Left forelimb (tissue), 1 donor: ENCODE data around the gene DOCK3.

ENCODE experiments used
- DNase-seq: peaks from one replicate; pipeline ENCODE4 v3.0.0-alpha.2; 2018; ENCODE audit warnings: low spot score

Gene DOCK3

DNA sequence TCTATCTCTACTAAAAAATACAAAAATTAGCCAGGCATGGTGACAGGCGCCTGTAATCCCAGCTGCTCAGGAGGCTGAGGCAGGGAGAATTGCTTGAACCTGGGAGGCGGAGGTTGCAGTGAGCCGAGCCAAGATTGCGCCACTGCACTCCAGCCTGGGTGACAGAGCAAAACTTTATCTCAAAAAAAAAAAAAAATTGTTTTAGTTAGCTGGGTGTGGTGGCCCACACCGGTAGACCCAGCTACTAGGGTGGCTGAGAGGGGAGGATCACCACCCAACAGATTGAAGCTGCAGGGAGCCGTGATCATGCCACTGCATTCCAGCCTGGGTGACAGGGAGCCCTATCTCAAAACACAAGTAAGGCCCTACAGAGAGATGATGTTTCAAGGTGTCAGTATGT lies 712.6 kb downstream of the DOCK3 start:
- peak; percentile 23 for DNase-seq

DNA sequence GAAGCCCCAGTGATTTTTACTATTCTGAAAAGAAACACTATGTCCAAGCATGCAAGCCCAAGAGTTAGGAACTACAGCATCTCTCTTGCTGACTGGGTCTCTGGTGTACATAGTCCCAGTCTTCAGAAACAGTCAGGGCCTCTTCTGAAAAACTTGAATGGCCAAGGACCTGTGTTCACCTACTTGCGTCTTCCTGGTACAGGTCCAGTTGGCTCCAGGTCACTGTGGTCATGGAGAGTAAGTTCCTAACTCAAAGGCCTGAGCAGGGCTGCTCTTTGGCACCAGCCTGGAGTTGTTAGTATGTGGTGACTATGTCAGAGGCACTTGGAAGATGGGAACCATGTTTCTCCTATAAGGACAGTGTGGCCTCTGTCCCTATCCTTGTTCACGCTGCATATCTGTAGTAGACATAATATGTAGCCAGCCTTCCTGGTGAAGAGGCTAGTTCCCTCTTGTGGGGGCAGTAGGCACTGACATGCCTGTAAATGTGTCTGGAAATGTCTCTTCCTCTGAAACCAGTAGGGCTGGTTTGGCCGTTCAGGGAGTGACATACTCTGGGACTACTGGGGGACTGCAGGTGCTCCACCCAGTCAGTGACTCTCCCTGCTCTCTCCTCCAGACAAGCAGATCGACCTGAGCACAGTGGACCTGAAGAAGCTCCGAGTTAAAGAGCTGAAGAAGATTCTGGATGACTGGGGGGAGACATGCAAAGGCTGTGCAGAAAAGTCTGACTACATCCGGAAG lies 713.7 kb downstream of the DOCK3 start:
- DNase-seq = peak; percentile 56

DNA sequence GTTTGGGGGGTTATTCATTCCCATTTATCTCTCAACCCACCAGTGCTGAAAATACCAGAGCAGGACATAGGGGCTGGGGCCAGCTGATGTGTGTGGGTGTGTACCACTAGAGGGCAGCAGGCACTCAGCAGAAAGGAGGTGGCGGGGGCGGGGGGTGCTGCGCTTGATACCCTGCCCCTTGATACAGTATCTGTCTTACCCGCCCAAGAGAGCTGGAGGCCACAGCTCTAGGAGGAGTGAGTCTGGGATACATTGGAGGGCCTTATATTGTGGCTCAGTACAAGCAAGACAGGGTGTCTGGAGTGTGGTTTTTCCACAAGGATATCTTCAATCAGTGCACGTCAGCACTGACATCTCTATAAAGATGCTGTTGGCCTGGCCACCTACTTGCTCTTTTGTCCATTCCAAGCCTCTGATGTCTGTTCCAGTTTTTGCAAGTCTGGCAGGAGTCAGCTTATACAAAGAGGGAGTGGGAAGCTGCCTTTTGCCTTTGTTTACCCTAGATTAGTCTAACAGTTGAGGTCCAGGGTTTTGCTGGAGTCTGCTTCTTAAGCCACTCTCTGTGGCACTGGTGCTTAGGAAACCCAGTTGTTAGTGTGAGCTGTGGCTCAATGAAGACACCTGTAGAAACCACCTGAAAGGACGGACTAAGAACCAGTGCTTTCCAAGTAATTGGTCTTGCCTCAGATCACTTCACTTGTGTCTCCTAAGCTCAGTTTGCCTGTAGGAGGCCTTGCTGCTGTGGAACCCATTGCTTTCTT lies 714.9 kb downstream of the DOCK3 start:
- DNase-seq = peak; percentile 68

DNA sequence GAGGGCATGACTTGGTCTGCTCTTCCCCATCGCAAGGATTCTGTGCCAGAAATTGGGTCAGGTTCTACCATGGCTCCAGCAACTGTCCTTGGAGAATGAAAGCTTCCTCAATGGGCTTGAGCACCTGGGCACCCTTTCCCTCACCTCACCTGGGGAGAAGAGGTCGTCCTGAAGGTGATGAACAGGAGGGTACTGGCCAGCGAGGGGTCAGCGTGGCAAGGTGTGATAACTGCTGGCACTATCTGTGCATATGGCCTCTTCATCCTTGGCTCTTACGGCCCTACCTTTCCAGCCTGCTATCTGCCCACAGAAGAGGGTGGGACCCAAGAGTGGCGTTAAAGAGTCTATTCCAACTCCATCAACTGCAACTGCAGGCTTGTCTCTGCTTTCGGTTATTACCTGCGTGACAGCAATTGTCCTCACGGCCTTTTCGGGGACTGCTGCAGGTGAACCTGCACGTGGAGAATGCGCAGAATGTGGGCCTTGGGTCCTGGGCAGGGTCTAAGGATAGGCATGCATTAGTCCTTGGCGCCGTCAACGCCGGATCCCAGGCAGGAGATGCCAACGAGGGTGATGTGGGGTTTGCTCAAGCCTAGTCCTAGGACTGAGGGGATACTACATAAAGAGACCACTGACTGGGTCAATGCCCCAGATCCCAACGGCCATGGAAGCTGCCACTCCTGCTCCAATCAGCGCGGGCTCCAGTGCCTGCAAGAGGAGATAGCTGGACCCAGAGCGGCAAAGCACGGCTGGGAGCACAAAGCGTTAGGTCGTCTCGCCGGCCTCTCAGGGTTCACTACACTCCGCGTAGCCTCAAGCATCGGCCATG lies 715.7 kb downstream of the DOCK3 start:
- DNase-seq = no peak

DNA sequence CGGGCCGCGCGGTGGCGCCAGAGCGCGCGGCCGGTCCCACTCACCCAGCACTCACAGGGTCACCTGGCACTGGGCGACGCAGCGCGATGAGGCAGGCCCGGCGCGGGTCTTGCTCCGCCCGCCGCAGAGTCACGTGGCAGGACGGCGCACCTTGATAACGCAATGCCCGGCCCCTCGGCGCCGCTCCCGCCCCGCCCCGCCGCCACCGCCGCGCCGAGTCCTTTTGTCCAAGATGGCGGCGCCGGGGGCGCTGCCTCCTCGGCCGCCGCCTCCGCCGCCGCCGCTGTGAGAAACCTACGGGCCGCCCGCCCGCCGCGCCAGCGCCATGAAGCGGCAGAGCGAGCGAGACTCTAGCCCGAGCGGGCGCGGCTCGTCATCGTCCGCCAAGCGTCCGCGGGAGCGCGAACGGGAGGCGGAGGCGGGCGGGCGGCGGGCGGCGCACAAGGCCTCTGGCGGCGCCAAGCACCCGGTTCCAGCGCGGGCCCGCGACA lies 716.4 kb downstream of the DOCK3 start, which contains the start of gene RBM15B:
Gene RBM15B (plus strand): TSS at position 211 of the 491 bp plus-strand sequence. CDS start 115 bp downstream, at position 326.
- peak; percentile 99 for DNase-seq

DNA sequence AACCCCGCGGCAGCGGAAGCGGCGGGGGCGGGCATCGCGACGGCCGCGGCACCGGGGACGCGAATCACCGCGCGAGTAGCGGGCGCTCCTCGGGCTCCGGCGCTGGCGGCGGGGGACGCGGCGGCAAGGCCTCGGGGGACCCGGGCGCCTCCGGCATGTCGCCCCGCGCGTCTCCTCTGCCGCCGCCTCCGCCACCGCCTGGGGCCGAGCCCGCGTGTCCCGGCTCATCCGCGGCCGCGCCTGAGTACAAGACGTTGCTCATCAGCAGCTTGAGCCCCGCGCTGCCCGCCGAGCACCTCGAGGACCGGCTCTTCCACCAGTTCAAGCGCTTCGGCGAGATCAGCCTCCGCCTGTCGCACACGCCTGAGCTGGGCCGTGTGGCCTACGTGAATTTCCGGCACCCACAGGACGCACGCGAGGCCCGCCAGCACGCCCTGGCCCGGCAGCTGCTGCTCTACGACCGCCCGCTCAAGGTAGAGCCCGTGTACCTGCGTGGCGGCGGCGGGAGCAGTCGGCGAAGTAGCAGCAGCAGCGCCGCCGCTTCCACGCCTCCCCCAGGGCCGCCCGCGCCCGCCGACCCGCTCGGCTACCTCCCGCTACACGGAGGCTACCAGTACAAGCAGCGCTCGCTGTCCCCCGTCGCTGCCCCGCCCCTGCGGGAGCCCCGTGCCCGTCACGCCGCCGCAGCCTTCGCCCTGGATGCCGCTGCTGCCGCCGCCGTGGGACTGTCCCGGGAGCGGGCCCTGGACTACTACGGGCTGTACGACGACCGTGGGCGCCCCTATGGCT lies 717.0 kb downstream of the DOCK3 start:
- DNase-seq = no peak

DNA sequence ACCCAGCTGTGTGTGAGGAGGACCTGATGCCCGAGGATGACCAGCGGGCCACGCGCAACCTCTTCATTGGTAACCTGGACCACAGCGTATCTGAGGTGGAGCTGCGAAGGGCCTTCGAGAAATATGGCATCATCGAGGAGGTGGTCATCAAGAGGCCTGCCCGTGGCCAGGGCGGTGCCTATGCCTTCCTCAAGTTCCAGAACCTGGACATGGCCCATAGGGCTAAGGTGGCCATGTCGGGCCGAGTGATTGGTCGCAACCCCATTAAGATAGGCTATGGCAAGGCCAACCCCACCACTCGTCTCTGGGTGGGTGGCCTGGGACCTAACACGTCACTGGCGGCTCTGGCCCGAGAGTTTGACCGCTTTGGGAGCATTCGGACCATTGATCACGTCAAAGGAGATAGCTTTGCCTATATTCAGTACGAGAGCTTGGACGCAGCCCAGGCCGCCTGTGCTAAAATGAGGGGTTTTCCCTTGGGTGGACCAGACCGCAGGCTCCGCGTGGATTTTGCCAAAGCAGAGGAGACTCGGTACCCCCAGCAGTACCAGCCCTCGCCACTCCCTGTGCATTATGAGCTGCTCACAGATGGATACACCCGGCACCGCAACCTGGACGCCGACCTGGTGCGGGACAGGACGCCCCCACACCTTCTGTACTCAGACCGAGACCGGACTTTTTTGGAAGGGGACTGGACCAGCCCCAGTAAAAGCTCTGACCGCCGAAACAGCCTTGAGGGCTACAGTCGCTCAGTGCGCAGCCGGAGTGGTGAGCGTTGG lies 717.8 kb downstream of the DOCK3 start:
- DNase-seq = no peak

DNA sequence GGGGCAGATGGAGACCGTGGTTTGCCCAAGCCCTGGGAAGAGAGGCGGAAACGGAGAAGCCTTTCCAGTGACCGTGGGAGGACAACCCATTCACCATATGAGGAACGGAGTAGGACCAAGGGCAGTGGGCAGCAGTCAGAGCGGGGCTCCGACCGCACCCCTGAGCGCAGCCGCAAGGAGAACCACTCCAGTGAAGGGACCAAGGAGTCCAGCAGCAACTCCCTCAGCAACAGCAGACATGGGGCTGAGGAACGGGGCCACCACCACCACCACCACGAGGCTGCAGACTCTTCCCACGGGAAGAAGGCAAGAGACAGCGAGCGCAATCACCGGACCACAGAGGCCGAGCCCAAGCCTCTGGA lies 718.4 kb downstream of the DOCK3 start:
- DNase-seq = no peak

DNA sequence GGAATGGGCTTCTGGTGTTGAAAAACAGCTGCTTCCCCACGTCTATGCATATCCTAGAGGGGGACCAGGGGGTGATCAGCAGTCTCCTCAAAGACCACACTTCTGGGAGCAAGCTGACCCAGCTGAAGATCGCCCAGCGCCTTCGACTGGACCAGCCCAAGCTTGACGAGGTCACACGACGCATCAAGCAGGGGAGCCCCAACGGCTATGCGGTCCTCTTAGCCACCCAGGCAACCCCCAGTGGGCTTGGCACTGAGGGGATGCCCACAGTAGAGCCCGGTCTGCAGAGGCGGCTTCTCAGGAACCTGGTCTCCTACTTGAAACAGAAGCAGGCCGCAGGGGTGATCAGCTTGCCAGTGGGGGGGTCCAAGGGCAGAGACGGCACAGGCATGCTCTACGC lies 718.8 kb downstream of the DOCK3 start:
- no peak for DNase-seq

DNA sequence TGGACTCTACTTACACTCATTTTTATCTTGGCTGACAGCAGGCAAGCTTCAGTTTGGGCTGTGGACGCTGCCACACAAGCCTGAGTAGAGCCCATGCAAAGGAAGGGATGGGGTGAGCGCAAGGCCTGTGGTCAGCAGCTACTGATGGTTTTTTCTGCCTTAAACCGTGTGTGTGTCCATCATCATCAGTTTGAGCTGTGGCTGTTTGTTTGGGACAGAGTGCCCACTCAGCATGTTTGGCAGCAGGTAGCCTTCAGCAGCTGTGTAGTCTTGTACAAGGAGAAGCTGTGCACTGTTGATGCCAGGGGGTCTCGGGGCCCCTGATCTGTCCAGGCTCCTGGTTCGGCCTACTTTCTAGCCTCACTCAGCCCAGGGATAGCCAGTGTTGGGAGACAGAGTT lies 719.8 kb downstream of the DOCK3 start:
- no peak for DNase-seq

DNA sequence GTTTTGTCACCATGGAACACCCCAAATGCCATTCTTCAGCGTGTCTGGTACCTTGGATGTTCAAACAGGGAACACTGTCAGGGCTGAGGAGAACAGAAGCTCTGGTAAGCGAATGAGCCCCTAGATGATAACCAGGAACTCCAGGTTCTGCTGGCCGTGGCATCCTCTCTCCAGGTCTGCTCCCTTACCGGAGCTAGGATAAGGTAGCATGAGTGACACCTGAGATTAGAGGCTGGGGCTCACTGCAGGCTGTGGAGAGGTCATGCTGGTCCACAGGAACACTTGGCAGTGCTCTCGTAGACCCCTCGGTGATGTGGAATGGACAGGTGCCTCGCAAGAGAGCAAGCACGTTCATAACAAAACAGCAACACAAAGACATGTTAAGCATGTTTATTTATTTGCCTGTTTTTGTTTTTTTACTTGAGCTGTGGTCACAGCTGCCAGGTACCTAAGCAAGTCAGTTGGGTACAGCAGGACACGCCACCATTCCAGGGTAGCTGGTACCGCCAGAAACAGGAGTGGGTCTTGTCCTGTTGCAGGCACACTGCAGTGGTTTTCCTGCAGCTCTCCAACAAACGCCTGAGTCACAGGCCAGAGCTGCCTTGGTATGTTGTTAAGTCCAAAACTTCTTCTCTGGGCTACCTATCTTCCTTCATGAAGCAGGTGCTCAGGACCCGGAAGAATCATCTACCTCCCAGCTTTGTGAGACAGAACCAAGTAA lies 720.9 kb downstream of the DOCK3 start:
- no peak for DNase-seq

DNA sequence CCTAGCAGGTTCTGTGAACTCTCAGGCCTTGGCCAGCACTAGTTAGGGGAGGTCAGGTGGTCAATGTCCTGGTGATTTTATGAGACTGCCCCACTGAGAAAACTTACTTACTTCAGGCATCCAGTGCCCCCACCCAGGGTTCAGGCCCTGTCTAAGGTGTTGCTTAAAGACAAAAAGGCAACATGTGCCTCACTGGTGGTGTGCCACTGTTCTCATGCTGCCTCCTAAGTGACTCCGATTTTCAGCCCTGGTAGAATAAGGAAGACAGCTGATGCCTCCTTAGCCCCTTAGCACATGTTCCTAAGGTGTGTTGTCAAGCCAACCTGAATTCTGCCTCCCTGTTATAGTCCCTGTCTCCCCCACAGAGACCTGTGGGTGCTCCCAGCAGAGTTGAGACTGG lies 721.7 kb downstream of the DOCK3 start:
- DNase-seq = no peak

DNA sequence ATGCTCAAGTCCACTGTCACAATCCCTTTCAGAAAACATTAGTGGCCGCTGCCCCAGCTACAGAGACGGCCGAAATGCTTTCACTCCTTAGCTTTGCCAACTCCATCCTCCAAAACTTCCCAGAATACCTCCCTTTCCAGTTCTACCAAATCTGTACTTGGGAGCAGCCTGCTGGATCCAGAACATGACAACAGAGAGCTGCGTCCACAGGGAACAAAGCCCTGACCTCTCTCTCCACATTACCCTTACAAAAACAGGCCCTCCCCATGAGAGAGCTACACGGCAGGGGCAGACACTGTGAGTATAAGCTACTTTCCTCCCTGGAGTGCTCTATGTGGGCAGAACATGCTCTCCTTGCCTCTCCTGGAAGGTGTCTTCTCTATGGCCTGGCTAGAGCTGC lies 722.7 kb downstream of the DOCK3 start:
- DNase-seq = no peak

DNA sequence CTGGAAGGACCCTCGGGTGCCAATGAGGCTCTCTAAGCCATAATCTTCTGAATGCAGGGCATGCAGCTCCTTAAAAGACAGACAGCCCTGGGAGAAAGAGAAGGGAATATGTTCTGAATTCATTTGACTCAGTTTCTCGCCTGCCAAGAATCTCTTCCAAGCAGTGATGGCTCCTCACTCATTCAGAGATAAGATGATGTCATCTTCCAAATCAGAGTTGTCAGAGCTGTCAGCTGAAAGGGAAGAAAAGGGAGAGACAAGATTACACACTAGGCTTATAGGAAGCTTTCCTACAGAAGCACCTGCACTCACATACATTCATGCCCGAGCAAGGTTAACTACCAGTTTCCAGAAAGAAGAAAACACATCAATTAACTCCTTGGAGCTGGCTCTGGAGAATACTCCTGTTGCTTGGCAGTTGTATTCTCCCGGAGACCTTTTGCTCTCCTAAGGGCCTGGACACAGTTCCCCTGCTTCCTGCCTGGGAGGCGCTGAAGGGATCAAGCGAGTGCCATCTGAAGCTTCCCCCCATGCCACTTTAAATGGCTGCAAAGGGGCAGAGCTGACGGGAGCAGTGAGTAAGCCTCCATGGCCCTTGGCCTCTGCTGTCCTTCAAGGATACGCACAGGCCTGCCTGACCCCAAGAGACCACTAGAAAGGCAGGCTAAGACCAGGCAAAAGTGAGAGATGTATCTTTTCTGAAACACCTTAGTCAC lies 724.0 kb downstream of the DOCK3 start:
- DNase-seq = no peak

DNA sequence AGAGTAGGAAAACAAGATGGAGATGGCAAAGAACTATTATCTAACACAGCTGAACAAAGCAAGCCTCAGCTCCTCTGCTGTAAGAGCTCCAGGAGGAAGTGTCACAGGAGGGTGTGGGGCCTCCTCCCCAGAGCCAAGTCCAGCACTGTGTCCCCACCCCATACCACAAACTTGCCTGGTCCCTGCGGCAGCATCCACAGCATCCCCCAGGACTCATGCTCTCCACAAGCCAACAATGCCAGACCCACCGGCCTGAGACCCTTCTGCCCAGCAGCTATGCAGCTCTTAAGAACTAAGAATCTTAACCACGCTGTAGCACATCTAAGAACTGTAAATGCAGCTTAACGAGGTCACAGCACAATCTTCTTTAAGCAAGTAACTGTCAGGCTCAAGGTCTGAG lies 725.4 kb downstream of the DOCK3 start:
- DNase-seq = no peak

DNA sequence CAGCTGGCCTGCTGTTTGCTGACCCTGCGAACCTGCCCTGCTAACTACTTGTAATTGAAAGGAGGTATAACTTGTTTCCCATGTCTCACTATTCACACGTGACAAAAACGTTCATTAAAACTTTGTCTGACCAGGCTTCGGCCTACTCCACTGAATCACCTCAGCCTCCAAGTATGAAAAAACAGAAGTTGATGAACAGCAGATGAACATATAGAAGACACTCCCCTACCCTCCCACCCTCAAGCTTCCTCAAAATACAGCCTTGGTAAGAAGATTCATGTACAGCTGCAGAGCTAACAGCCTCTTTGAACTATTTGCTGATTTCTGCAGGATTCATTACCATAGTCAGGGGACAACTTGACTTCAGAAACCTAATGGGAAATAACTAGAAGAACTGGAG lies 727.0 kb downstream of the DOCK3 start:
- DNase-seq = no peak

DNA sequence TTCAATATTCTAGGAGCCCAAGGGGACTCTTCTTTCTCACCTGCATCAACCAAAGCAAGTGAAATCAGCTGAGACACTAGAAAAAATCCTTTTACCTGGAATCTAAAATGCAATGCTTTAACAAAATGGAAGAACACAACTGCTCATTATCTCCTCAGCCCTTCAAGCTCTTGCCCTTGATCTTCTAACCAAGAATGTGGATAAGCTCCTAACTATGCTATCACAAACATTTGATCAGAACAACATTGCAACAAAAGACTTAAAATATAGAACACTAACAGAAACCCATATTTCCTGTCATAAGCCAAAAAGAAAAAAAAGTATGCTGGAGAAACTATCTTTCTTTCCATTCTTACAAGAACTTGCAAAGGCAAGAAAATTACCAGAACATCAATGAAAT lies 728.9 kb downstream of the DOCK3 start:
- no peak for DNase-seq

DNA sequence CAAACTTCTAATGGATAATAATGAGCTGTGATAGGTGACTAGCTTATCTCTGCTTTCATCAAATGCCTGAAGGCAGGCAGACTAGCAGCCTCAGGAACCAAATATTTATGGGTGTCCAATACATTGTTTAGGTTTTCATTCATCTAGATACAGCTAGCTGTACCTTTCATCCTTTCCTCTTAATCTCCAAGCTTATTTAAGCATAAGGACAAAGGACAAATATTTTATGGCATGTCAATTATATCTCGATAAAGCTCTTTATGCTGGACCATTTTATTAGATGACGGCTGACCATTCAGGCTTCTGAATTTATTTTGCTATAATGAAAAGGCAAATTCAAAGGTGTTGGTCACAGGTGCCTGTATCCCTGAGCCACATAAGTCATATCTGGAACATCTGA lies 733.3 kb downstream of the DOCK3 start:
- DNase-seq = no peak

DNA sequence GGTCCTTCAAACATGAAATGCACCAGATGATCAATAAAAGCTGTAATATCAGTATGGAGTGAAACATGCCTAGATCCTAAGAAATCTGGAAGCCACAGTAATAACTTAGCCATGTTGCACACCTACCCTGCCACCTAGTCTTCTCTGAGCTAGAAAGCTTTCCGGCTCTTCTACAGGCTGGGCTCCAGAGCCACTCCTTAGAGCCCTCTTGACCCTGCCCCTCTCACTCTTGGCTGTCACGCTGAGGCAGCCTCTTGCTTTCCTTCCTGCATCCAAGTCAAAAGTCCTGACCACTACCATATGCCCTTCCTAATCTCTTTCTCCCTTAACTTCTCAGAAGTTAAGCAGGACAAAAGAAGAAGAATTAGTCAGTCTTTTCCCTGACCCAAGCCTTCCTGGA lies 734.1 kb downstream of the DOCK3 start:
- no peak for DNase-seq

DNA sequence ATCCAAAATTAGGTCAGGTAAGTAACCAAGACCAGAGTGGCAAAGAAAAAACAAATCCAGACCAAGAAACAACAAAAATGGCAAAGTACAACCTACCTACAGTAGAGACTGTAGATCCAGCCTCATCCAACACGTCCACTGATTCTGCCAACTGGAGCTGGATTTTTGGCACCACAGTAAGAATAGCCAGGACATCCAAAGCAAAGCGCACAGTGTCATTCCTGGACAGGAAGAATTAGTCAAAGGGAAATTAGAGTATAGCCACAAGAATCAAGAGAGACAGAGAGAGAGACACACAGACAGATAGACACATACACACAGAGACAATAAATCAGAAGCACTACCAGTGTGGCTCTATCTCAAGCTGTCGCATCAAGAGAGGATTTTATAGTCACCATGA lies 747.5 kb downstream of the DOCK3 start:
- no peak for DNase-seq
